Upper lobe of right lung (tissue), 1 donor: ENCODE data around the gene NBPF11. TPM values are rescaled to one million over a fixed set of nuclear protein-coding genes. Genes with fewer than 3 reads are reported as not detected.
"Not testable (repeated sequence)": the region's sequence is repeated elsewhere in the genome, so short reads cannot be mapped to it uniquely, and the experiment has no call there.

Experiments
- ATAC-seq: fragments of 200-7000 bp; cut with Tn5 transposase; one replicate; pipeline ENCODE4 v1.9.1; 2020; ENCODE audit warnings: mild to moderate bottlenecking, moderate library complexity
- DNase-seq: peaks from one replicate; pipeline ENCODE4 v3.0.0-alpha.2; 2020
- H3K27ac ChIP-seq: fragments of 200-600 bp; one replicate; pipeline ENCODE4 v1.8.0; 2022
- H3K27me3 ChIP-seq: fragments of 200-600 bp; one replicate; pipeline ENCODE4 v1.8.0; 2022; ENCODE audit warnings: mild to moderate bottlenecking
- H3K36me3 ChIP-seq: fragments of 200-600 bp; one replicate; pipeline ENCODE4 v1.8.0; 2022
- H3K4me1 ChIP-seq: fragments of 200-600 bp; one replicate; pipeline ENCODE4 v1.8.0; 2022
- H3K4me3 ChIP-seq: fragments of 200-600 bp; one replicate; pipeline ENCODE4 v1.8.0; 2022; ENCODE audit warnings: mild to moderate bottlenecking
- H3K9me3 ChIP-seq: fragments of 200-600 bp; one replicate; pipeline ENCODE4 v1.8.0; 2022
- CTCF ChIP-seq: fragments of 200-600 bp; IDR thresholded peaks from one replicate; pipeline ENCODE4 v1.8.0; 2022; ENCODE audit warnings: antibody characterized with exemption
- intact Hi-C: fragments of 100-400 bp; cut with DNase I; formaldehyde crosslinking; loops from one replicate; pipeline ENCODE4 v1.11.0; 2022
- long read RNA-seq: library from polyadenylated mRNA; unstranded; transcript quantifications from one replicate; pipeline ENCODE4 v2.0.0, GENCODE V29; 2021
- total RNA-seq: library from RNA; stranded (reverse); fragmentation: NEBNext Ultra II Directional; extraction: Animal tissue kit (Norgen Biotek cat#: 25700); gene quantifications from one replicate; pipeline ENCODE4 v1.2.1, GENCODE V29; 2021
- donor health status: DM: no; HTN: yes; CAD: no; lungs with severe emphysema.

The NBPF11 gene
- total RNA-seq = 14.9 TPM
- long read RNA-seq, partial matches to known transcripts = 5 of 15 reads
- long read RNA-seq, other reads (novel, unspliced or antisense) = 10 of 15 reads

- H3K4me1 ChIP-seq, intact Hi-C loops, H3K27me3 ChIP-seq, H3K9me3 ChIP-seq, H3K36me3 ChIP-seq: not testable (repeated sequence)
- DNase-seq (peak; percentile 94), ATAC-seq (peak; percentile 98)
- Histone ChIP-seq H3K27ac (peak within 1 kb of the TSS; percentile 83), H3K4me3 (peak within 1 kb of the TSS; percentile 84)
Measured at GRCh38 chr1:148151911-148152656, at the start of gene NBPF11. Gene NBPF11, minus strand, starts transcription at chr1:148152281. Its CDS starts 25,278 bp downstream, at chr1:148127003.

GRCh38 chr1:148197396-148197795, 45.3 kb upstream of the NBPF11 start:
- H3K9me3 ChIP-seq, H3K4me1 ChIP-seq, intact Hi-C loops, ATAC-seq, H3K27ac ChIP-seq, DNase-seq, H3K27me3 ChIP-seq, H3K36me3 ChIP-seq, H3K4me3 ChIP-seq: not testable (repeated sequence)

- H3K9me3 ChIP-seq, H3K27me3 ChIP-seq, H3K4me1 ChIP-seq, intact Hi-C loops, H3K36me3 ChIP-seq, DNase-seq, ATAC-seq, H3K27ac ChIP-seq, H3K4me3 ChIP-seq: not testable (repeated sequence)
Measured at GRCh38 chr1:148196949-148197348, 44.9 kb upstream of the NBPF11 start.

- ATAC-seq, DNase-seq: not testable (repeated sequence)
Measured at GRCh38 chr1:148195115-148195514, 43.0 kb upstream of the NBPF11 start.

GRCh38 chr1:148188768-148189167, 36.7 kb upstream of the NBPF11 start:
- H3K9me3 ChIP-seq, H3K27ac ChIP-seq, DNase-seq, H3K4me1 ChIP-seq, H3K4me3 ChIP-seq, H3K36me3 ChIP-seq, H3K27me3 ChIP-seq, intact Hi-C loops, ATAC-seq: not testable (repeated sequence)

More at GRCh38 chr1:148195115-148195514, 43.0 kb upstream of the NBPF11 start:
- H3K27ac ChIP-seq, H3K9me3 ChIP-seq, intact Hi-C loops, H3K4me1 ChIP-seq, H3K27me3 ChIP-seq, H3K36me3 ChIP-seq, H3K4me3 ChIP-seq: not testable (repeated sequence)

GRCh38 chr1:148178682-148179081, 26.6 kb upstream of the NBPF11 start:
- H3K4me1 ChIP-seq, H3K27me3 ChIP-seq, H3K4me3 ChIP-seq, intact Hi-C loops, H3K27ac ChIP-seq, H3K9me3 ChIP-seq, DNase-seq, ATAC-seq, H3K36me3 ChIP-seq: not testable (repeated sequence)

- H3K4me3 ChIP-seq, H3K27ac ChIP-seq, H3K4me1 ChIP-seq, DNase-seq, H3K27me3 ChIP-seq, H3K36me3 ChIP-seq, ATAC-seq, intact Hi-C loops, H3K9me3 ChIP-seq: not testable (repeated sequence)
Measured at GRCh38 chr1:148175414-148175813, 23.3 kb upstream of the NBPF11 start.

GRCh38 chr1:148171995-148172394, 19.9 kb upstream of the NBPF11 start:
- ATAC-seq, H3K4me3 ChIP-seq, H3K9me3 ChIP-seq, H3K27me3 ChIP-seq, H3K27ac ChIP-seq, H3K36me3 ChIP-seq, H3K4me1 ChIP-seq, intact Hi-C loops, DNase-seq: not testable (repeated sequence)

- ATAC-seq (no peak), DNase-seq (no peak)
- Histone ChIP-seq H3K27me3 (no peaks in the 10 kb centered on the region), H3K27ac (no peak overlapping the region), H3K4me1 (no peaks in the 10 kb centered on the region), H3K36me3 (no peaks in the 10 kb centered on the region), H3K4me3 (no peak overlapping the region), H3K9me3 (no peaks in the 10 kb centered on the region)
- intact Hi-C loops = no loop called here
- no peak for TF ChIP-seq CTCF
Measured at GRCh38 chr1:148166558-148167492, 14.7 kb upstream of the NBPF11 start.
